NCI-H748 (cell line): Measurements from ENCODE around the gene PRKAR1B.

Experiments used
- DNase-seq: peaks from one replicate; lab custom pipeline; 2025; ENCODE audit not compliant: unreplicated experiment; lab: John Stamatoyannopoulos, UW

Gene PRKAR1B

DNA sequence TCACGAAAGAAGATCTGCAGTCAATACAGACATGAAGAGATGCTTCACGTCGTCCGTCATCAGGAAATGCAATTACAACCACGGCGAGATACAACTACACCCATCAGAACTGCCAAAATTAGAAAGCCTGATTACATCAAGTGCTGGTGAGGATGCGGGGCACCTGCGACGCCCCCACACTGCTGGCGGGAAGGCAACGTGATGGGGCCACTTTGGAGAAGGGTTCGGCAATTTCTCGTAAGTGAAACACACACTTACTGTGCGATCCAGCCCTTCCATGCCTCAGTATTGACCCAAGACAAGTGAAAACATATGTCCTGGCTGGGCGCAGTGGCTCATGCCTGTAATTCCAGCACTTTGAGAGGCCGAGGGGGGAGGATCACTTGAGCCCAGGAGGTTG lies 181.6 kb downstream of the PRKAR1B start:
- DNase-seq = no peak

DNA sequence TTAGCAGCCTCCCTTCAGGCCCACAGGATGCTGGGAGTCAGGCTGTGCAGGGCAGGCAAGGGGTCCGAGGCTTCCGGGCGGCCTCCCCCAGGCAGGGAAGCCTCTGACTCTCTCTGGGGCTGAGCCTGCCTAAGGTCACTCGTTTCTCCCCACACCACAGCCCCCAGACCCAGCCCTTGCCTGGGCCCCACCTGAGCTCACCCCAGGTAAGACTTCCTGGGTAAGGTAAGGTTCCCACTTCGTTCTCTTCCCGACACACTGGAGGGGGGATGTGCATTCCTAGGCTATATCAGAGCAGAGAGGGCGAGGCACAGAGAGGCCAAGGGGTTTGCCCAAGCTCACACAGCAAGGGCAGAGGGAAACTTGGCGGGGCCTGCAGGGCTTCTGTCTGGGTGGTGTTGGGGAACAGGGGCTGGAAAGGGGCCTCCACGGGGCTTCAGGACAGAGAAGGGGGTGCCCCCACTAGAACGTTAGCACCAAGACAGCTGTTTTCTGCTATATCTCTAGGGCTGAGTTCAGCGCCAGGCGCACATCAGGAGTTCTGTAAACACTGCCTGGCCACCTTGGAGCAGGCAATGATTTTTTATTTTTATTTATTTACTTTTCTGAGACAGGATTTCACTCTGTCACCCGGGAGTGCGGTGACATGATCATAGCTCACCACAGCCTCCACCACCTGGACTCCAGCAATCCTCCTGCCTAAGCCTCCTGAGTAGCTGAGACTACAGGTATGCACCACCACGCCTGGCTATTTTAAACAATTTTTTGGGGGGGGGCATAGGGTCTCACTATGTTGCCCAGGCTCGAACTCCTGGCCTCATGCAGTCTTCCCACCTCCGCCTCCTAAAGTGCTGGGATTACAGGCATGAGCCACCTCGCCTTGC lies 182.5 kb downstream of the PRKAR1B start:
- DNase-seq = no peak

DNA sequence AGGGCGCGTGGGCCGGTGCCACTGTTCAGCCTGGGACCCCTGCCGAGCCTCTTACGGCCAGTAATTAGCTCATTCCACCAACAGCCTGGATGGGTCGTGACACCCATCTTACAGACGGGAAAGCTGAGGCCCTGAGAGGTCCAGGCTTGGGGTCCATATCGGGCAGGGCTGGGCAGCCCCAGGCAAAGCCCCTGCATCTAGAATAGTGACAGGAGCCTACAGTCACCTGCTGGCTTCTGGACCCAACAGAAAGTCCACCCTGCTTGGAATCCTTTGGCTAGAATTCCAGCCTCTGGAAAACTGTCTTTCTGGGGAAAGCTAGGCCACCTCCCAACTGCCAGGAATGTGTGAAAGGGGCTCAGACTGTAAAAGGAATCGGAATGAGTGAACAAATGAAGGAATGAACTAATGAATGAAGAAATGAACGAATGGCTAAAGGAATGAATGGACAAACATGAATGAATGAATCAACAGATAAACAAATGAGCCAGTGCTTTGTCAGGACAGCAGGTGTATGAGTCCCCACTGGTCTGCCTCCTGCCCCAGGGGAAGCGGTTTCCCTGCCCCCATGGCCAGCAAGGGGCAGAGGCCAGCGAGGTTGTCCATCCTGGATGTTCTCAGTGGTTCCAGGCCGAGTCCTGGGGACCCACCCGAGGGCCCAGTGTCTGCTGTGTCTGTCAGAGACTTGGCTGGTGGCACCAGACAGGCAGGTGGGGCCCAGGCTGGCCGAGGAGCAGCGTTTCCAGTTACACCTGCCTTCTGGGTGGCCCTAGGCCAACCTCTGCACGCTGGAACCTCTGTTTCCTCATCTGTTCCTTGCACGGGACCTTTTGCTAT lies 183.4 kb downstream of the PRKAR1B start:
- DNase-seq = no peak

DNA sequence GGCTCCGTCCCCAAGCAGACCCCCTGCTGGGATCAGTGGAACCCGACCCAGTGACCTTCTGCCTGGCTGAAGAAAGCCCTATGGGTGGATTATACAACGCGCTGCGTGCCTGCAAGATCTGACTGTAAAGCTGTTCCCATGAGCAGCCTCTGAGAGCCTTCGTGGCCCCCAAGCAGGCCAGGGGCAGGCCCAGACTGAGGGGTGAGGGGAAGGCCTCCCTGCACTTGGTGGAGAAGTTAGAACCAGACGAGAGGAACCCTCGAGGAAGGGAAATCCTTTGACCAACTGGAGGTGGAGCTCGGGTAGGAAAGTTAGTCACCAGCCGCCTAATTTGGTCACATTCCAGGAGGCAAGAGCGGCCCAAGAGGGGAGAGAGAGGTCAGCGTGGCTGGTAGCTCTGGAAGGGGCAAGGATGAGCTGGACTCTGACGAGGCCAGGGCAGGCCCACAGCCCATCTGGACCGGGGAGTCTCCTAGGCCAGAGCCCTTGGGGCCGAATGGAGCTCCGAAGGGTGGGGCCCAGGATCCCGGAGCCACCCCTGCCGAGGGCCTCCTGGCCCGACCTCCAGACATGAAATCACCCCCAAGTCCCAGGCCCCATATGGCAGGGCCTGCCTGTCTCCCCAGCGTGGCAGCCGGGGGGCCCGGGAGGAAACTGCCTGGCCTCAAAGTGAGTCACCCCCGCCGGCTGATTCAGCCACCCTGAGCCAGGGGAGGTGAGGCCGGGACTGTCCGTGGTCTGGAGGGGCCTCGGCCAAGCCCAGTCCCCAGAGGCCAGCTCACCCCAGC lies 184.2 kb downstream of the PRKAR1B start:
- no peak for DNase-seq

DNA sequence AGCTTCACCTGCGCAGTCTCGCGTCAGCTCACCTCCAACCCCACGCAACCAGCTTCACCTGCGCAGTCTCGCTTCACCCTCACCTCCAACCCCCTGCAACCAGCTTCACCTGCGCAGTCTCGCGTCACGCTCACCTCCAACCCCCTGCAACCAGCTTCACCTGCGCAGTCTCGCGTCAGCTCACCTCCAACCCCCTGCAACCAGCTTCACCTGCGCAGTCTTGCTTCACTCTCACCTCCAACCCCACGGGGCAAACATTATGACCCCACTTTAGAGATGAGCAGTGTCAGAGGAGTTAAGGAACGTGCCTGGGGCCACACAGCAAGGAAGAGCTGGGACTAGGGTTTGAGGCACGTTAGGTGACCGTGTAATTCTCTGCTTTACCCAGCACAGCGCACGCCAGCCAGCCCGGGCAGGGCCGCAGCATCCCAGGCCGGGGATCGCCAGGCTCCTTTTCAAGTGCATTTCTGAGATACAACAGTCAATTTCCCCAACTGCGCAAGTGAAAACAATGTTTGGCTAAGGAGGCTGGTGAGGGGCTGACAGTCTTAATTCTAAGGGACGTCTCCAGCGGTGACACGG lies 184.9 kb downstream of the PRKAR1B start:
- no peak for DNase-seq

DNA sequence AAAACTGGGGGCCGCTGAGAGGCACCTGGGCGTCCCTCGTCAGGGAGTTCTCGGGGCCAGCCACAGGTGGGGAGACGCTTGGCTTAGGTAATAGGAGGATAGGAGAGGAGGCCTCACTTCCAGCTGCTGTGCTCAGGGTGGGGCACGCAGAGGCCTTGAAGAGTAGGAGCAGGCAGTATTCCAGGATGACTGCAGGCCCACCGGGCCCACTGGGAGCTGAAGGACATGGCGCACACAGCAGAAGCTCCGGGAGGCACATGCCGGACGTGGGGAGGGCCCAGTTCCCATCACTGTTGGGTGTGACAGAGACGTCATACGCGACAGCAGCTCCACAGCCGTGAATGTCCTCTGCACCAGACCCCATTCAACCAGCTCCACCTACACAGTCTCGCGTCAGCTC lies 185.4 kb downstream of the PRKAR1B start:
- DNase-seq = no peak

DNA sequence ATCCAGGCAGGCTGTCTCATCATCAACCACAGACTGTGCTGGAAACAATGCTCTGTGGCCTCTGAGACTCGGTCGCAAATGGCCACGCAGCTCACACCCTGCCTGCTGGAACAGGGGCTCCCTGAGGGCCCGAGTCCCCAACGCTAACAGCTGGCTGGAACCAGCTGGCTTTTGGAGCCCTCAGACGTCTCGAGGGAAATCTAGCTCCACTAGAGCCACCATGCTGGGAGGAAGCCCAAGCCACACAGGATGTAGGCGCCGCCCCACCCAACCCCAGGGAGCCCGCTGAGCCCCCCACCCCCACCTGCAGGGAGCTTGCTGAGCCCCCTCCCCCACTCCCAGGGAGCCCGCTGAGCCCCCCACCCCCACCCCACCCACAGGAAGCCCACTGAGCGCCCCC lies 186.1 kb downstream of the PRKAR1B start:
- DNase-seq = no peak

DNA sequence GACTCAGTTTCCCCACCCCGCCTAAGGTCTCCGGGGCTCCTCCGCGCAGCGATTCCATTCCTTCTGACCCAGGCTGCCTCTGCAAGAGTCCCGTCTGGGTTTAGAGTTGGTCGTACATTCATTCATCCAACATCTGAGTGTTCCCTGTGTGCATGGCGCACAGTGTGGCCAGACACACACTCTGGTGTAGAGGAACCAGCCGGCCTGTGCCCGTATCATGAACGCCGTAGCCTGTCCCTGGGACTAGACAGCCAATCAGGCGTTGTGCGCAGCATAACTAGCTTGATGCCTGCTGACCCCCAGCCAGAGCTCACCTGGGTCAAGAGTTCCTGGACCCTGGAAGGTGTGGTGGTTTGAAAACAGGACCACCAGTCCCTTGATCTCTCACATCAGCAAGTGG lies 186.5 kb downstream of the PRKAR1B start:
- DNase-seq = no peak

DNA sequence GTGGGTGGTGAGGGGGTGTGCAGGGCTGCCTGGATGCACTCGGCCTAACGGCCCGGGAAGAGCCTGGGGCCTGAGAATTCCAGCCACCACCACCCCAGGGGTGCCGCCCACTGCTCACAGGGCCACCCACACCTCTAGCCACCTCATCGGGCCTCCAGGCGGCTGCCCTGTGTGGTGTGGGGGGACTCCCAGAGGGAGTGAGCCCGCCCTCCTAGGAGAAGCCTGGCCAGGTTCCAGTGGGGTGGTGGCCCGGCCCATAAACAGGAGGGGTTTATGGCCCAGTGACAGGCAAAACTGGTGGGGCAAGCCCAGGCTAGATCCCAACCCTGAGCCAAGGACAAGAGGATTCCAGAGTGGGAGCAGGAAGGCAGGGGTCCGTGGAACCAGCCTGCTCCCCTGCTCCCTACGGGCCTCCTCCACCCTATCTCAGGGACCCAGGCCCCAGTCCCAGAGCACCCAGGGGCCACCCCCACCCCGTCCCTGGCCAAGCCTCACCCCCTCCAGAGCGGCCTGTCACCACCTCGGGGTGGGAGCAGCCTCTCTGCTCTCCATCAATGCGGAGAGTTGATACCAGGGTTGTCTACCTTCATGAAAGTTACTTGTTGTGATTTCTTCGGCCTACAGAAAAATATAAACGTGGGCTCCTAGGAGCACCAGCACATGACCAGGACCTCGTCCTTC lies 187.2 kb downstream of the PRKAR1B start:
- no peak for DNase-seq

DNA sequence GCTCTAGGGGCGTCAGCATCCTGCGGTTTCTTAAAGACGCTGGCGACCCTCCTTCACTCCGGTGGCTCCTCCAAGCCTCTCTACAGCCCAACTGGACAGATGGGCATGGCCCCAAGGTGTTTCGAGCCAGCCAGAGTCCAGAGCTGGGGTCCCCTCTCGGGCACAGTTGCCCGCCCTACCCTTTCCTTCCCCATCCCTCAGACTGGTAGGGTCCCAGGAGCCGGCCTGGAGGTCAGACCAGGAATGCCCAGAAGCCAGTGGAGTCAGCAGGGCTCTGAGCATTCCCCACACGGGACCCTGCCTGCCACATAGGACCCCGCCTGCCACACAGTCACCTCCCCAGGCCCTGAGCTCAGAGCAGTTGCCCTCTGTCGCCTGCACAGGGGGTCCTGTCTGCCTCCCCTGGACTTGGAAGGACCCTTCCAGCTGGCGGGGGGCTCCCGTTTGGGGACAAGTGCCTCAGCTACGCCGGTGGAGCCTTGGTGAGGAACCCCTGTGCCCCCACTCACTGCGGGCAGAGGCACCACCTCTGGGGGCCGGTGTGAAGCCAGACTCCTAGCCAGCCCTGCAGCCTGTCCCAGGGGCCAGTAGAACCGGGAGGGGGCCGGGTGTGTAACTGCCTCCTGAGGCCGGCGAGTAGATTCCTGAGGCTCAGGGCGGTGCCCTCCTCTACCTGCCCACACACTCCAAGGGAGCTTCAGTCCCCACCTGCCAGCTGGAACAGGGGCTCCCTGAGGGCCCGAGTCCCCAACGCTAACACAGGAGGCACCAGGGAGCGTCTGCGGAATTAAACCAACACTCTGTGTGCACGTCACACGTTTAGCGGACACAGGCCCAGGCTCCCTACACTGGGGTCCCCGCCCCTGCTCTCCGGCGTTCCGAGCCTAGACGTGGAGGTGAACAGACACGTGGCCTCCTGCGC lies 188.1 kb downstream of the PRKAR1B start:
- DNase-seq = no peak

DNA sequence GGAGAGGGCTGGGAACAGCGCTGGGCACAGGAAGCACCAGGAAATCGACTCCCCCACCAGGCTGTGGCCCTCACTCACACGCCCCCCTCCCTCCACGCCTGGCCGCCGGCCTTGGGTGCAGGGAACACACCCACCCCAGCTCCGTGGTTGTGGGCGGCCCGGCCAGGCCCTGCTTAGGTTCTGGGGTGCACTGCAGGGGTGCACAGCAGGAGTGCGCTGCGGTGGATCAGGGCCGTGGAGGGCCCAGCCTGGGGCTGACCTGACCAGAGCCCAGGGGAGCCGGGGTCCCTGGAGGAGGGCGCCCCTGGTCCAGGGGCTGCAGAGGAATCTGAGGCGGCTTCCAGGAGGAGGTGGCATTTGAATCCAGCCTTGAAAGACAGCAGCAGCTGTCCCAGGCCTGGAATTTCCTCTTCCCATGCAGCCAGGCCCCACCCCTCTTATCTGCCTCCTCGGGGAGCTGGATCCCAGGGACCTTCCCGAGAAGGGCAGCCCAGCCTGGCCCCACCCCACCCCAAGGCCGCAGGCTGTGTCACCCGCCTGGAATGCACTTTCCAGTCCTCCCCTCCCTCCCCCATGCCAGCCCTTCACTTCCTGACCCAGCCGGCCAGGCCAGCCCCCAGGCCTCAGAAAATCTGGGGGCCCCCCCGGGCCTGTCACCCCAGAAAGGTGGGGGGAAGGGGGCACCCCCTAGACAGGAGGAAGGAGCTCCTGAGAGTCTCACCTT lies 189.0 kb downstream of the PRKAR1B start:
- DNase-seq = no peak

DNA sequence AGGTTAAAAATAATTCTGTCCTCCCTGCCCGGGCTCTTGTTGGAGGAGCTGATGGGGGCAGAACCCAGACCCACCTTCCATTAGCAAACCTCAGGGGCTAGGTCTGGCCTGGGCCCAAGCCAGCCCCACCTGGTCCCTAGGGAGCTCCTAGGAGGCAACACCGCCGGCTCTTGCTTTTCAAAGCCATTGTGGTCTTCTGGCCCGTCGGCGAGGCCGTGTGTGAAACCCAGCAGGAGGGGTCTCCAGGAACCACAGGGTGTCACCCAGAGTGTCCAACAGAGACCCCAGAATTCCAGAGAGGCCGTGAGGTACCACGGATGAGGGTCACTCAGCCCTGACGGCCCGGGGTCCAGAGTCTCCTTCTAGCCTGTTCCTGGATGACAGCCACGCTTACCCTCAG lies 190.8 kb downstream of the PRKAR1B start:
- no peak for DNase-seq

DNA sequence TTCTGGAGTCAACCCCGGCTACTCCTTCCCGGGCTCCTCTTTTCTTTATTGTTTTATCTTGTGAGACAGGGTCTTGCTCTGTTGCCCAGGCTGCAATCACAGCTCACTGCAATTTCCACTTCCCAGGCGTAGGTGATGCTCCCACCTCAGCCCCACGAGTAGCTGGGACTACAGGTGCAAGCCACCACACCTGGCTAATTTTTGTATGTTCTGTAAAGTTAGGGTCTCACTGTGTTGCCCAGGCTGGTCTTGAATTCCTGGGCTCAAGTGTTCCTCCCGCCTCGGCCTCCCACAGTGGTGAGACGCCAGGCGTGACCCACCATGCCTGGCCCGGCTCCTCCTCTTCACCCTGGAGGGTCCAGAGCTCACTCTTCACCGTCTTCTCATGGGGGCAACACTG lies 192.1 kb downstream of the PRKAR1B start:
- DNase-seq = no peak

DNA sequence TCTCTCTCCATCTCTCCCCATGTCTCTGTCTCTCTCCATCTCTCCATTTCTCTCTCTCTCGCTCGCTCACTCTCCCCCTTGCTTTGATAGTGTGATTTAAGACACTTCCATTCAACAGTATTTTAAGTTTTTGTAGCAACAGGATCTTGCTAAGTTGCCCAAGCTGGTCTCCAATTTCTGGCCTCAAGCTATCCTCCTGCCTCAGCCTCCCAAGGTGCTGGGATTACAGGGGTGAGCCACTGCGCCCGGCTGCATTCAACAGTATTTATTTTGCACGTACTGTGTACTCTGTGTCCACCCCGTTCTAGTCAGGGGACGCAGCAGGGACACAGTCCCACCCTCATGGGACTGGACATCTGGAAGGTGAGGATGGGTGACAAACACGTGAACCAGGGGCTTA lies 193.0 kb downstream of the PRKAR1B start:
- DNase-seq = no peak

DNA sequence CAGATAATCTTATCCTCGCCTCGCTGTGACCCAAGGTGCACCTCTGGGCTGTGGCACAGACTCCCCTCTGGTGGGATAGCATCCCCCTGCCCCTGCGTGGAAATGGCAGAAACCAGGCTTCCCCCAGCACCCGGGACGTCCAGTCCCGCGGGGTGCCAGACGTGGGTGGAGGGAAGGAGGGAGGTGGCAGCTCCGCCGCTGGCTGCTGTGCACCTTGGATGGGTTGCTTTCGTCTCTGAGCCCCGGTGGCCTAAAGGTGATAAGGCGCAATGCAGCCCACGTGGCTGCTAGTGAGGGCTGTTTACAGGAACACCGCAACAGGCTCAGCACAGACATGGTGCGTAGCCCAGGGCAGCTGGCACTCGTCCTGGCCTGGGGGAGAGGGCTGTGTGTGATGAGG lies 193.8 kb downstream of the PRKAR1B start:
- DNase-seq = no peak

DNA sequence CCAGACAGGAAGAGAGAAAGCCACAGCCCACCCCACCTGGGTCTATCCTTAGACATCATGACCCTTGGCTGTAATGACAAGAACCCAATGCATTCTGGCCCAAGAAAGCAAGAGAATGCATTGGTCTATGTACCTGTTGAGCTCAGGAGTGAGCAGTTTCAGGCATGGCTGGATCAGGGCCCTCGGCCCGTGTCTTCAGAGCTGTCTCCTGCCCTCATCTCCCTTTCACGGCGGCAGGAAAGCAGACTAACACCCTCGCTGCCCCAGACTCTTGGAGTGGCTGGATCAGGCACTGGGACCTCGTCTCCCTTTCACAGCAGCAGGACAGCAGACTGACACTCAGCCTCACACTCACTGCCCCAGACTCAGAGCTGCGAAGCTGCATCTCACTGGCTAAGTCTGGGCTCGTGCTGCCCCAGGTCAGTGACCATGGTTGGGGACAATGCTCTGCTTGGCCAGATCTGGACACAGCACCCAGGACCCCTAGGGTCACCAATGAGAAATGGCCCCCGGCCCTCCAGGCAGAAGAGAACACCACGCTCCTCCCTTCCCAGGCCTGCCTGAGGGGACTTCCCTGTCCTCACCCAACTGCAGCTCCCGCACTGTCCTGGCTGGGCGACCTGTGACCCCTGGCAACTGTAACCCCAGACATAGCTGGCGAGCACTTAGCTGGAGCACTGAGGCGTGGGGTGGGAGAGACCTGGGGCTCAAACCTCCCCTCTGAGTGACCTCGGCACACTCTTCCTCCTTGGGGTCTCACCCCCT lies 194.5 kb downstream of the PRKAR1B start:
- no peak for DNase-seq

DNA sequence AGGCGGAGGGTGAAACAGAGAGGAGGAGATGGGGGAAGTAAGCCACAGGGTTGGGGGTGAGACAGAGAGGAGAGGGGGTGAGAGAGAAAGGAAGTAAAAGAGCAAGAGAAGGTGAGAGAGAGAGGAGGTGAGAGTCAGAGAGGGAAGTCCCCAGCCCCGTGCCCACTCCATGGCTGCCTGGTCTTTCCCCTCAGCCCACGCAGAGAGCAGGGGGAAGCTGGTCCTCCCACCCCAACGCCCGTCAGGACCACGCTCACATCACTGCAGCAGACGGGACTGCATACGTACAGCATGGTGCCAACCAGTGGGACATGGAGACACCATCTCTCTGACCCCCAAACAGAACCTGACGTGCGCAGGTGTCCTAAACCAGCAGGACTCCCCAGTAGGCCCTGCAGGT lies 195.3 kb downstream of the PRKAR1B start:
- no peak for DNase-seq

DNA sequence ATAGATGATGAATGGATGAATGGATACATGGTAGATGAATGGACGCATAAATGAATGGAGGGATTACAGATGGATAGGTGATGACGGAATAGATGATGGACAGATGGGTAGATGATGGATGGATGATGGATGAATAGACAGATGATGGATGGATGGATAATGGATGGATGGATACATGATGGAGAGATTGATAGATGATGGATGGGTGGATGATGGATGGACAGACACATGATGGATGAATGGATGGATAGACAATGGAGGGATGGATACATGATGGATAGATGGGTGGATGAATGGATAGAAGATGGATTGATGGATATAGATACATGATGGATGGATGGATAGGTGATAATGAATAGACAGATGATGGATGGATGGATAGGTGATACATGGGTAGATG lies 198.6 kb downstream of the PRKAR1B start:
- DNase-seq = no peak
